Astrocyte of the spinal cord (primary cell): ENCODE data around the gene CD99L2.

Source experiments
- DNase-seq: peaks from one replicate; pipeline ENCODE4 v3.0.0; 2011; ENCODE audit warnings: low read depth, low spot score
- H3K4me3 ChIP-seq: 2 replicates; pipeline ENCODE4 v1.5.1; 2011; ENCODE audit warnings: low read depth, mild to moderate bottlenecking, low read length, moderate library complexity
- in situ Hi-C: cut with HindIII; loops from 2 replicates; pipeline ENCODE4 v1.10.0; 2017; ENCODE audit warnings: low sequenced_read_pairs
- TF ChIP-seq, protein P1 (sequence below): IDR thresholded peaks from 2 replicates; pipeline ENCODE4 v1.5.1; 2012; ENCODE audit warnings: low read depth, mild to moderate bottlenecking, low read length, inconsistent platforms

Gene CD99L2

DNA sequence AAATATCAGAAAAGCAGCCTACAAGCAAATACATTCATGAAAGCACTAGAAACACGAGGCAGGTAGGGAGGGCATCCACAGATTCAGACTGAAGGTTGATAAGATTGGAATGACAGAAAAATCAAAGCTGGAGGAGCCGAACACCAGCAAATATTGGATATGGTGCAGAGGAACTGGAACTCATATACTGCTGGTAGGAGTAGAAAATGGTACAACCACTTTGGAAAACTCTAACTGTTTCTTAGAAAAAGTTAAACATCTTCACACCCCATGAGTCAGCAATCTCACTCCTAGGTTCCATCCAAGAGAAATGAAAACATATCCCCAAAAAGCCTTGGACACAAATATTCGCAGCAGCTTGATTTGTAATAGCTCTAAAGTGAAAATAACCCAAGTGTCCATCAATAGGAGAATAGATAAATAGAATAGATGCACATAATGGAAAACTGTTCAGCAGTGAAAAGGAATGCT is 27.1 kb downstream of the CD99L2 start:
- H3K4me3 ChIP-seq: no peak overlapping the region
- TF ChIP-seq, protein P1, sequence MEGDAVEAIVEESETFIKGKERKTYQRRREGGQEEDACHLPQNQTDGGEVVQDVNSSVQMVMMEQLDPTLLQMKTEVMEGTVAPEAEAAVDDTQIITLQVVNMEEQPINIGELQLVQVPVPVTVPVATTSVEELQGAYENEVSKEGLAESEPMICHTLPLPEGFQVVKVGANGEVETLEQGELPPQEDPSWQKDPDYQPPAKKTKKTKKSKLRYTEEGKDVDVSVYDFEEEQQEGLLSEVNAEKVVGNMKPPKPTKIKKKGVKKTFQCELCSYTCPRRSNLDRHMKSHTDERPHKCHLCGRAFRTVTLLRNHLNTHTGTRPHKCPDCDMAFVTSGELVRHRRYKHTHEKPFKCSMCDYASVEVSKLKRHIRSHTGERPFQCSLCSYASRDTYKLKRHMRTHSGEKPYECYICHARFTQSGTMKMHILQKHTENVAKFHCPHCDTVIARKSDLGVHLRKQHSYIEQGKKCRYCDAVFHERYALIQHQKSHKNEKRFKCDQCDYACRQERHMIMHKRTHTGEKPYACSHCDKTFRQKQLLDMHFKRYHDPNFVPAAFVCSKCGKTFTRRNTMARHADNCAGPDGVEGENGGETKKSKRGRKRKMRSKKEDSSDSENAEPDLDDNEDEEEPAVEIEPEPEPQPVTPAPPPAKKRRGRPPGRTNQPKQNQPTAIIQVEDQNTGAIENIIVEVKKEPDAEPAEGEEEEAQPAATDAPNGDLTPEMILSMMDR: no peak
- in situ Hi-C loops: no loop called here
- DNase-seq: no peak

GRCh38 chrX:150870487-150871340 is 27.8 kb downstream of the CD99L2 start:
- DNase-seq: no peak
- no peak overlapping the region for H3K4me3 ChIP-seq
- in situ Hi-C loops: no loop called here
- TF ChIP-seq, protein P1: no peak

DNA sequence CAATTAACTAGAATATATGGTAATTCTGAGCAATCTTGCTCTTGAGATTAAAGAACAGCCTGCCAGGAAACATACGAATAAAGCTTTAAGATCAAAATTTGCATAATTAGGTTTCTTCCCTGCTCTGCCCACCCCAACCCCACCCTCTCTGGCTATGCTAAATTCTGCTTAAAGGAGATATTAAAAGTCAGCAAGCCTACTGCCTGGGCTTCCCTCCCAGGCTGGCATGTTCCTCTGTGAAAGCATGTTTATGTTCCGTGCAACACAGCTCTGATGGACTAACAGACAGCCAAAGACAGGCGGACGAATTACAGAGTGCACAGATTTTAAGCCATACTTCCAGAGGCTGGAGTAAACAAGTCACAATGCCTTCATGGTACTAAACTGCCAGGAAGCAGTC is 28.4 kb downstream of the CD99L2 start:
- no peak overlapping the region for H3K4me3 ChIP-seq
- in situ Hi-C loops: no loop called here
- TF ChIP-seq, protein P1: no peak
- no peak for DNase-seq

GRCh38 chrX:150869450-150869849 is 29.0 kb downstream of the CD99L2 start:
- TF ChIP-seq, protein P1: no peak
- in situ Hi-C loops: no loop called here
- DNase-seq: no peak
- no peak overlapping the region for H3K4me3 ChIP-seq

DNA sequence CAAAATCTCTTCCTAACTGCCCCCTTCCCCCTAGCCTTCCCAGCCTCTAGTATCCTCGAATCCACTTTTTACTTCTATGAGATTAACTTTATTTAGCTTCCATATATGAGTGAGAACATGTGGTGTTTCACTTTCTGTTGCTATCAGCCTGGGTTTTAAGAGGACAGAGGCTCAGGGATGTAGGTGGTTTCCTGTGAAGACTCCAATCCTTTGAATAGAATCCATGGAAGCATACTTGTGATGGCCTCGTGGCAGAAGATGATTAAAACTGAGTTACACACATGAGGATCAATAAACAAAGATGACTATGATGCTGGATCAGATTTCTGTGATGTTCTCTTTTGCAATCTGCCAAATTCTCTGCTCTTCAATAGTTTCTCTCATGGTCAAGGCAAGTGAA is 29.8 kb downstream of the CD99L2 start:
- TF ChIP-seq, protein P1: no peak
- in situ Hi-C loops: no loop called here

GRCh38 chrX:150864127-150864526 is 34.3 kb downstream of the CD99L2 start:
- TF ChIP-seq, protein P1: no peak

More for the DNA sequence above, 29.8 kb downstream of the CD99L2 start:
- H3K4me3 ChIP-seq: no peak overlapping the region
- no peak for DNase-seq

More at GRCh38 chrX:150864127-150864526, 34.3 kb downstream of the CD99L2 start:
- in situ Hi-C loops: no loop called here
- no peak overlapping the region for H3K4me3 ChIP-seq
- no peak for DNase-seq
